Measurements from ENCODE around the gene ZNF496. TPM values are rescaled to one million over a fixed set of nuclear protein-coding genes. Genes with fewer than 3 reads are reported as not detected.
A peak's percentile ranks its signal among the peaks of the same experiment; 100 is the strongest.

The ZNF496 gene
- total and polyA plus RNA-seq, 12 donors: 4.3 to 34.9 (median 16.4) TPM

- Histone ChIP-seq H3K27me3 (no peaks in the 10 kb centered on the region), H3K4me1 (replicated peaks in 1 of 2) (peaks cover 21% of the 10 kb centered on the region in 2 donors), H3K9me3 (replicated peaks in 1 of 3) (no peaks in the 10 kb centered on the region), H3K36me3 (replicated peaks in 1 of 2) (peaks cover 0 to 3% of the 10 kb centered on the region in 2 donors), H3K27ac (no peak overlapping the region), H3K4me3 (no peak overlapping the region)
- WGBS, 4 donors: 87 to 92% (median 89%) methylated on average over 11 of the region's 11 CpGs
- TF ChIP-seq CTCF (IDR thresholded peaks at IDR 0.05) (no peak), POLR2A (IDR thresholded peaks at IDR 0.05) (no peak)
- DNase-seq: no peak
- intact Hi-C loops (cut with DNase I): no loop called here
Measured at GRCh38 chr1:247334378-247335133, 2.9 kb upstream of the ZNF496 start.

GRCh38 chr1:247332623-247333361, 1.1 kb upstream of the ZNF496 start:
- intact Hi-C loops (cut with DNase I): no loop called here
- Histone ChIP-seq H3K4me1 (replicated peaks in 1 of 2) (peaks cover 17 to 21% of the 10 kb centered on the region in 2 donors), H3K27ac (peak overlapping the region in 4 of 5 donors; percentile 16 to 92 (median 85)), H3K36me3 (replicated peaks in 1 of 2) (peaks cover 0 to 16% of the 10 kb centered on the region in 2 donors), H3K4me3 (peak overlapping the region in 2 of 4 donors; percentile 80 to 95), H3K27me3 (no peaks in the 10 kb centered on the region), H3K9me3 (replicated peaks in 1 of 3) (no peaks in the 10 kb centered on the region)
- DNase-seq: peak in 6 of 7 donors; percentile 43 to 75 (median 50)
- WGBS, 4 donors: 19 to 41% (median 21%) methylated on average over 20 to 28 of the region's 28 CpGs
- TF ChIP-seq CTCF (IDR thresholded peaks at IDR 0.05): no peak
- TF ChIP-seq POLR2A (IDR thresholded peaks at IDR 0.05): no peak

- intact Hi-C loops (cut with DNase I): no loop called here
- Histone ChIP-seq H3K27ac (peak overlapping the region in 4 of 5 donors; percentile 16 to 92 (median 85)), H3K4me1 (replicated peaks in 1 of 2) (peaks cover 14 to 21% of the 10 kb centered on the region in 2 donors), H3K27me3 (no peaks in the 10 kb centered on the region), H3K9me3 (replicated peaks in 1 of 3) (no peaks in the 10 kb centered on the region), H3K4me3 (peak overlapping the region in 3 of 4 donors; percentile 7 to 95 (median 80)), H3K36me3 (replicated peaks in 1 of 2) (peaks cover 0 to 19% of the 10 kb centered on the region in 2 donors)
- peak; percentile 50 to 72 (median 58) for DNase-seq
- no peak for TF ChIP-seq POLR2A (IDR thresholded peaks at IDR 0.05)
- TF ChIP-seq CTCF (IDR thresholded peaks at IDR 0.05): no peak
- 0 to 1% (median 0%) methylated on average over 25 to 38 of the region's 38 CpGs; no CpG with 5 or more reads in 1 of the 4 donors for WGBS, 4 donors
Measured at GRCh38 chr1:247332215-247332622, 552 bp upstream of the ZNF496 start.

GRCh38 chr1:247331172-247331524, 519 bp downstream of the ZNF496 start:
- DNase-seq: peak; percentile 74 to 89 (median 80)
- H3K36me3 ChIP-seq (replicated peaks in 1 of 2): peaks cover 0 to 21% of the 10 kb centered on the region in 2 donors
- H3K4me1 ChIP-seq (replicated peaks in 1 of 2): peaks cover 13 to 21% of the 10 kb centered on the region in 2 donors
- H3K4me3 ChIP-seq: peak overlapping the region; percentile 59 to 95 (median 80)
- H3K27ac ChIP-seq: peak overlapping the region; percentile 59 to 92 (median 82)
- TF ChIP-seq POLR2A (IDR thresholded peaks at IDR 0.05): peak in 1 of 2 donors; percentile 74
- TF ChIP-seq CTCF (IDR thresholded peaks at IDR 0.05): no peak
- WGBS, 4 donors: 0 to 1% (median 0%) methylated on average over 5 to 36 of the region's 36 CpGs; no CpG with 5 or more reads in 1 of the 4 donors
- intact Hi-C loops (cut with DNase I): no loop called here
- no peaks in the 10 kb centered on the region for H3K27me3 ChIP-seq
- no peaks in the 10 kb centered on the region for H3K9me3 ChIP-seq (replicated peaks in 1 of 3)

All from adrenal gland (tissue), 12 donors.